NCI-H1436 (cell line): ENCODE measurements around the gene SERTAD1.

Experiments
- DNase-seq: peaks from one replicate; lab custom pipeline; 2025; lab: John Stamatoyannopoulos, UW

Gene SERTAD1

GRCh38 chr19:40400559-40400958, 25.2 kb downstream of the SERTAD1 start:
- DNase-seq = no peak

DNA sequence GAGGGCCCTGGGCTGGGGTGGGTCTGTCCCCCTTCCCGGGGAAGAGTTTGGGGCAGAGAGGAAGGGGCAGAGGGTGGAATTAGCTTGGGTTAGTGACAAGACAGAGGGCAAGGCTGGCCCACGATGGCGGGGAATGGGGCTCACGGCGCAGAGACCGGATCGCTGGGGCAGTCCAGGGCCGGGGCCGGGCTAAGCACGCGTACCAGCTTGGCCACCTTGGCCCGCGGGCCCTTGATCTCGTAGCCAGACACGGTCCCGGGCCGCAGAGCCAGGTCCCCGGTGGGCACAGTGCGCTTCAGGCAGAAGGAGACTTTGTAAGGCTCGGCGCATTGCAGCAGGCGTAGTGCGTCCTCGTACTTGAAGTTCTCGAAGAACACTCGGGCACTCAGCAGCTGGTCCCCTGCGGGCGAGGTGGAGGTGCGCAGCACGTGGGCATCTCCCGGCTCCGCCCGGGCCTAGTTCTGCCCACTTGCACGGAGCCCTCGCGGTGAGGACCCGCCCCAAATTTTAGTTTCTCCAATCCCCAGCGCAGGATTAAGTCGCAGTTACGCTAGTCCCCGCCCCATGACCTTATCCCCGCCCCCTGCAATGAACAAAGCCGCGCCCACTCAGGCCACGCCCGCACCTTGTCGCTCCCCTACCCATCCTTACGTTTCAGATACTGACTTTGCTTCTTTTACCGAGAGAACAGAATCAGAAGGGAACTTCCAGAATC, 27.2 kb downstream of the SERTAD1 start:
- no peak for DNase-seq

DNA sequence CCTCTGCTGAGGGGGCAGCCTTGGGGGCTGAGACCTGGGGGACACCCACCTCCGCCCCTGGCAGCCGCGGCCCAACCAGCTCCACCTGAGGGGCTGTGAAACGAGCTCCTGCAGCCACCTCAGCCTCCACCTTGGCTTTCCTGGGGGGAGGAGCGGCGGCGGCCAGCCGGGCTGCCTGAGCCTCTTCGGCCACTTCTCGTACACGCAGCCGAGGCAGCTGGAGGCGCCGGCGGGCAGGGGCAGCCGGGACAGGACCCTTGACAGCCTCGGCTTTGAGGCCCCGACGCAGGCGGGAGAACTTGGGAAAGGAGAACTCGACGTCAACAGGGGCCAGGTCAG, 28.3 kb downstream of the SERTAD1 start:
- no peak for DNase-seq

GRCh38 chr19:40396886-40397567, 28.8 kb downstream of the SERTAD1 start:
- DNase-seq = no peak

- DNase-seq = no peak
Observed at GRCh38 chr19:40395956-40396355, 29.8 kb downstream of the SERTAD1 start.

DNA sequence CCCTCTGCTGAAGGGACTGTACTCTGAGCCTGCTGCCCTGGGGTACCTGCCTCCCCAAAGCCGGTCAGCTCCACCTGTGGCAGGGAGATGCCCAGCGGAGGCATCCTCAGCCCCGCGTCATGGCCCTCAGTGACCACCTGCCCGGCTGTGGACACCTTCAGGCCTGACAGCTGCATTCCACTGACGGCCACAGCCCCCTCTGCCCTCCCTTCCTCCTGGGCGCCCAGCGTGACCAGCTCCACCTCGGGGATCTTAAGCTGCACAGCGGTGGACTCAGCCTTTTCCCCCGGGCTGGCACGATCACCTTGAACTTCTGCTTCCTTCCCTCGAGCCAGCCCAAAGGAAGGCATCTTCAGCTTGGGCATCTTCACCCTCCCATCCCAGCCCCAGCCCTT, 31.0 kb downstream of the SERTAD1 start:
- no peak for DNase-seq

- no peak for DNase-seq
Observed at GRCh38 chr19:40393894-40394815, 31.6 kb downstream of the SERTAD1 start.

DNA sequence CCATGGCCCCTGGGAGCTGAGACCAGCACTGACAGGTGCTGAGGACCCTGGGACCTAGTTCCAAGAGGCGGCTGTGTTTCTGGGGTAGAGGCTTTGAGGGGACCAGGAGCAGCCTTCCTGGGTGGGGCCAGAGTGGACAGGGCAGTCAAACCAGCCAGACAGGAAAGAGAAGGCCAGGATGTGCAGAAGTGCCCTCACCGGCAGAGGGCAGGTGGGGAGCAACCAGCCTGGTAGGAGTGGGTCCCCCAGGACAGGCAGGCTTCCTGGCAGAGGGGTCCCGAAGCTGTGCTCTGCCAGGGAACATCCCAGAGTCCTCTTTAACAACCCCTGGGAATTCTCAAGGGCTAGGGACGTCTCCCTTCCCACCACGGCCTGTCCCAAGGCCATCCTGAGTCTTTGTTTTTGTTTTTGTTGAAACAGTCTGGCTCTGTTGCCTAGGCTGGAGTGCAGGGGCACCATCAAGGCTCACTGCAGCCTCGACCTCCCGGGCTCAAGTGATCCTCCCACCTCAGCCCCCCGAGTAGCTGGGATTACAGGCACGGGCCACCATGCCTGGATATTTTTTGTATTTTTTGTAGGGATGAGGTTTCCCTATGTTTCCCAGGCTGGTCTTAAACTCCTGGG, 32.8 kb downstream of the SERTAD1 start:
- DNase-seq = no peak

DNA sequence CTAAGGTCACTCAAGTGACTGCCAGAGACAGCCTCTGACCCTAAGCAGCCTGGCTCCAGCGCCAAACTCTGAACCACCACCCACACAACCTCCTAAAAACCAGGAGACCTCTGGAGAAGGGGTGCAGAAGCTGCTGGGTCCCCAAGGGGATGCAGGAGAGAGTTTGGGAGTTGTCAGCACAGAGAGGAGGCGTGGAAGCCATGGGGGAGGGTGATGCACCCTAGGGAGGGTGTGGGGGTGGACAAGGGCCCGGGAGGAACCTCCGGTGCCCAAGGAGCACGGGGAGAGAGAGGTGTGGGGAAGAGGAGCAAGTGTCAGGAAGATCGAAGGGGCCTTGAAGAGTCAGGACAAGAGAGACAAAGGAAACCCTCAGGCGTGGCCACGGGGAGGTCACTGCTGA, 33.7 kb downstream of the SERTAD1 start:
- DNase-seq = no peak

DNA sequence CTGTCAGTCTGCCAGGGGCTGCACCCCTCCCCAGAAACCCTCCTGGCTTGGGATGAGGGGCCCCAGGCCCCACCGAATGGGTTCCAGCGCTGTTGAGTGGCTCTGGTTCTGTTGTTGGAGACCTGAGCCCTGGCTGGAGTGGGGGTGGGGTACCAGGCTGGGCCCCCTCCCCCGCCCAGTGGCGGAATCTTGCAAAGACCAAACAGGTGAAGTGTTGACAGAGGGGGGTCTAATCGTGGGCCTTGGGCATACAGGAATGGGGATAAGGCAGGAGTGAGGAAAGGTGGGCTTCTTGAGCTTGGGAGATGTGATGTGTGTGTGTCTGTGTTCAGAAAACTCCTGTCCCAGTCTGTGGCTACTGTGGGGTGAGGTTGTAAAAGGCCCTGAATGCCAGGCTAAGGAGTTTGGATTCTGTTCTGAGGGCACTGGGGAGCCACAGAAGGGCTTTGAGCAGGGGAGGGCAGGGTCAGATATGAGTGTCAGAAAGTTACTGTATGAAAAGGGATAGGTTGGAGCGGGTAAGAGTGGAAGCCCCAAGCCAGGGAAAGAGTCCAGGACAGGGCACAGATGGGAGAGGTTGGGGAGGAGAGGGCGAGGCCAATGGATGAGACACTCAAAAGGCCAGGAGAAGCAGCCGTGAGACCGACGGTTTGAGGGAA, 35.6 kb downstream of the SERTAD1 start, which contains the start of gene HIPK4:
Gene HIPK4, minus strand, starts transcription at position 98 of the 659 bp plus-strand sequence. CDS start 279 bp downstream, outside the sequence.
- no peak for DNase-seq

GRCh38 chr19:40389404-40390083, 36.2 kb downstream of the SERTAD1 start:
- DNase-seq = no peak

- DNase-seq = no peak
Observed at GRCh38 chr19:40388481-40388880, 37.3 kb downstream of the SERTAD1 start.

DNA sequence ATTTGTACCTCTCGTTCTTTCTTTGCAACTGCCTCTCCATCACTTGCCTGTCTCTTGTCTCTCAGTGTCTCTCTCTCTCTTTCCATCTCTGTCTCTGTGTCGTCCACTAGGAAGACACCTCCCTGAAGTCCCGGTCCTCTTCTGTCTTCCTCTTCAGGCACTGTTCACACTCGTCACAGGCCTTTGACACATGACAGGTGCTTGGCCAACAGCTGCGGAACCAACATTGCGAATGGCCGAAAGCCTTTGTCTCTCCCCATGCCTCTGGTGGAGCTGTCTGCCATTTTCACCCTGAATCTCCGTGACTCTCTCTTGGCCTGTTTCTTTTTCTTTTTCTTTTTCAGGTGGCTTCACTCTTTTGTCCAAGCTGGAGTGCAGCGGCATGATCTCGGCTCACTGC, 38.6 kb downstream of the SERTAD1 start:
- no peak for DNase-seq

DNA sequence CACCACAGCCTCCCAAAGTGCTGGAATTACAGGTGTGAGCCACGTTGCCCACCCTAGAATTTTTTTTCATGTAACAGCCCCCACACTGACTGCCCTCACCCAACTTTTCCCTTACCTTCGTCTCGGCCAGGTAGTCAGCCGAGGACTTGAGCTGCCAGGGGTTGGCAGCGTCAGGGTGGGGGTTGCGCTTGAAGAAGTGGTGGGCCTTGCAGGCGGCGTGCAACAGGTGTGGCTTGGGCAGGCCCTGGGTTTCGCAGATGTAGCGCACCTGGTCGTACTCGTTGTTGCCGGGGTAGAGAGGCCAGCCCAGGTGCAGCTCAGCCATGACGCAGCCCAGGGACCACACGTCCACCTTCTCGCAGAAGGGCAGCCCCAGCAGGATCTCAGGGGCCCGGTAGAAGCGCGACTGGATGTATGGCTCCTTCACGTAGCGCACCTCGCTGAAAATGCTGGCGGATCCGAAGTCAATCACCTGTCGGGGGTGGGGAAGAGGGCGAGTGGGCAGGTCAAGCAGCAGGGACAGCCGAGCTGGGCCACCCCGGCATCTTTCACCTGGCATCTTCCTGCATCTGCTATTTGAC, 42.0 kb downstream of the SERTAD1 start:
- no peak for DNase-seq

- DNase-seq = no peak
Observed at GRCh38 chr19:40381321-40381720, 44.5 kb downstream of the SERTAD1 start.

GRCh38 chr19:40380199-40381037, 45.4 kb downstream of the SERTAD1 start:
- no peak for DNase-seq

DNA sequence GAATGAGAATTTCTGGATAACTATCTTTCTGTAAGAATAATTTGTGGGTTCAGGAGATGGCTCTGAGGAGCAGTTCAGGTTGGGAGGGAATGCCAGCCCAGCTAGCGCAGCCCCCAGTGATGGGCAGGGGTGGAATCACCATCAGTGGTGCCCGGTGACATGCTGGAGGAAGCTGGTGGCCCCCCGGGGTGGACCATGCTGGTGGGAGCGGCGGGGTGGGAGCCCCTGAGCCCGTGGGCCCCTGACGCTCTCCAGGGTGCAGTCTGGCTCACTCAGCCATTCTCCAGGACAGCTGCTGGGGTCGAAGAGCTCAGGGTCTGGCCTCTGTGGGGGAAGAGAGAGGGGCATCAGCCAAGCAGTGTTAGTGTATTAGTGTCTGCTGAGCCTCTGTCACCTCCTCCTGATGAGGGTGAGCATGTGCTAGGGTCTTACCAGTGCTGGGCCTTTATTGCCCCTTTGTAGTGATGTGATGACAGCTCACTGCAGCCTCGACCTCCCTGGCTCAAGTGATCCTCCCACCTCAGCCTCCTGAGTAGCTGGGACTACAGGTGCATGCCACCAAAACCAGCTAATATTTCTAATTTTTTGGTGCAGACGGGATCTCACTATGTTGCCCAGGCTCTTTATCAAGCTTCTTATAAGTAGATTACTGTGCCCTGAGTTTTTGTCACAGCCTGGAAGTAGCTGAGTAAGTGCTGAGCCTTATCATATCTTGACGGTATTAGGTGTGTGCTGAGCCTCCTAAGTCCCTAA, 46.2 kb downstream of the SERTAD1 start:
- no peak for DNase-seq

DNA sequence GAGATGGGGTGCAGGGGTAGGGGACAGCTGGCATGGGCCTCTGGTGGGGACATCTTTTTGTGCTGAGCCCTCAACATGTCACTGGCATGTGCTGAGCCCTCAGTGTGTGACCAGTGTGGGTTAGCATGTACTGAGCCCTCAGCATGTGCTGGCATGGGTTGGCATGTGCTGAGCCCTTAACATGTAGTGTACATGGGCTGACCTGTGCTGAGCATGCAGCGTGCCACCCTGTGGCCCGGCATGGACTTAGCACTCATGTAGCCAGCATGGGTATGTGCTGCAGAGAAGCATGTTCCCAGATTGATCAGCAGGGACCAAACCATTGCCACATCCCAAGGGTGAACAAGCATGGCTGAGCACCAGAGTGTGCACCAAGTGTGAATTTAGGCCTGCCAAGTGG, 47.3 kb downstream of the SERTAD1 start:
- DNase-seq = no peak

DNA sequence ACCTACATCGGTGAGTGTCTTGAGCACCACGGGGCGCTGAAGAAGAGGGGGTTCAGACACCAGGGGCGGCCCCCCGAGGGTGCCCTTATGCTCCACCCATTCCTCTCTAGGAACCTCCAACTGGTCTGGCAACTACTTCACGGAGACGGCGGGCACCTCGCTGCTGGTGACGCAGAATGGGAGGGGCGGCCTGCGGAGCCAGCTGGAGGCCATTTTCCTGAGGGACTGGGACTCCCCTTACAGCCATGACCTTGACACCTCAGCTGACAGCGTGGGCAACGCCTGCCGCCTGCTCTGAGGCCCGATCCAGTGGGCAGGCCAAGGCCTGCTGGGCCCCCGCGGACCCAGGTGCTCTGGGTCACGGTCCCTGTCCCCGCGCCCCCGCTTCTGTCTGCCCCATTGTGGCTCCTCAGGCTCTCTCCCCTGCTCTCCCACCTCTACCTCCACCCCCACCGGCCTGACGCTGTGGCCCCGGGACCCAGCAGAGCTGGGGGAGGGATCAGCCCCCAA, 47.9 kb downstream of the SERTAD1 start:
- DNase-seq = no peak
